ENCODE results near the gene IYD.

IYD gene

GRCh38 chr6:150409576-150410066, 40.8 kb downstream of the IYD start (continued):
- TF ChIP-seq ZNF292 (tag by site-specific recombination; IDR thresholded peaks at IDR 0.05; ENCODE audit: borderline replicate concordance, low read depth): no peak

GRCh38 chr6:150410399-150410798, 41.6 kb downstream of the IYD start:
- POLR2A ChIA-PET: interaction anchor here (0.9 to 1.5 kb wide), 3 partner anchors 15 to 189 kb away, joined by 3 to 5 read pairs (median 3); no protein-coding TSS in a partner anchor
- Histone ChIP-seq H3K4me3 (ENCODE audit: low read depth, low read length) (no peak overlapping the region), H3K36me3 (ENCODE audit: control insufficient read depth in 2 of 2, insufficient read depth in 1 of 2, low read length in 2 of 2) (no peaks in the 10 kb centered on the region), H3K27ac (ENCODE audit: extremely low read depth, low read depth, low read length) (peak overlapping the region; percentile 44; the same call in 1 of the 2 replicates), H3K4me1 (ENCODE audit: control insufficient read depth, insufficient read depth, low read length) (peaks cover 26% of the 10 kb centered on the region), H3K9me3 (ENCODE audit: control insufficient read depth, insufficient read depth, low read depth, low read length) (no peaks in the 10 kb centered on the region)
- TF ChIP-seq ZNF335 (tag by site-specific recombination; conservative IDR thresholded peaks at IDR 0.05) (0 out of 2 replicates have a peak, but pooled peaks have one; percentile 35), ZNF548 (tag by site-specific recombination; IDR thresholded peaks at IDR 0.05) (no peak)
- CTCF ChIA-PET: interaction anchor here (0.6 to 6.8 kb wide), 10 partner anchors 8 to 406 kb away, joined by 3 to 48 read pairs (median 4); no protein-coding TSS in a partner anchor

GRCh38 chr6:150410906-150411305, 42.1 kb downstream of the IYD start:
- Histone ChIP-seq H3K36me3 (ENCODE audit: control insufficient read depth in 2 of 2, insufficient read depth in 1 of 2, low read length in 2 of 2) (no peaks in the 10 kb centered on the region), H3K4me1 (ENCODE audit: control insufficient read depth, insufficient read depth, low read length) (peaks cover 26% of the 10 kb centered on the region), H3K4me3 (ENCODE audit: low read depth, low read length) (no peak overlapping the region), H3K9me3 (ENCODE audit: control insufficient read depth, insufficient read depth, low read depth, low read length) (no peaks in the 10 kb centered on the region), H3K27ac (ENCODE audit: extremely low read depth, low read depth, low read length) (no peak overlapping the region)
- CTCF ChIA-PET: interaction anchor here (0.6 to 6.8 kb wide), 10 partner anchors 8 to 406 kb away, joined by 3 to 48 read pairs (median 4); no protein-coding TSS in a partner anchor
- TF ChIP-seq BCL6B (tag by site-specific recombination; IDR thresholded peaks at IDR 0.05) (peak; percentile 47; the same call in 1 of the 2 replicates), WT1 (tag by site-specific recombination; IDR thresholded peaks at IDR 0.05) (peak; percentile 47; the same call in 1 of the 2 replicates), ZNF341 (tag by site-specific recombination; IDR thresholded peaks at IDR 0.05; ENCODE audit: low read depth) (no peak), ZNF600 (tag by site-specific recombination; IDR thresholded peaks at IDR 0.05) (no peak), KLF8 (tag by site-specific recombination; IDR thresholded peaks at IDR 0.05) (0 out of 2 replicates have a peak, but pooled peaks have one; percentile 24), ZNF548 (tag by site-specific recombination; IDR thresholded peaks at IDR 0.05) (no peak), ZNF629 (tag by site-specific recombination; IDR thresholded peaks at IDR 0.05) (peak; percentile 47; the same call in 1 of the 2 replicates), ZNF513 (tag by site-specific recombination; IDR thresholded peaks at IDR 0.05) (0 out of 2 replicates have a peak, but pooled peaks have one; percentile 25), ZBTB10 (tag by site-specific recombination; IDR thresholded peaks at IDR 0.05) (no peak), FEZF1 (tag by site-specific recombination; IDR thresholded peaks at IDR 0.05) (peak; percentile 46; the same call in 1 of the 2 replicates), ZEB2 (tag by site-specific recombination; IDR thresholded peaks at IDR 0.05) (0 out of 2 replicates have a peak, but pooled peaks have one; percentile 48), ZNF843 (tag by site-specific recombination; IDR thresholded peaks at IDR 0.05) (0 out of 2 replicates have a peak, but pooled peaks have one; percentile 12), YY2 (tag by site-specific recombination; IDR thresholded peaks at IDR 0.05) (no peak), IKZF3 (tag by site-specific recombination; IDR thresholded peaks at IDR 0.05) (peak; percentile 44; the same call in 1 of the 2 replicates)
- TF ChIP-seq, protein P1, sequence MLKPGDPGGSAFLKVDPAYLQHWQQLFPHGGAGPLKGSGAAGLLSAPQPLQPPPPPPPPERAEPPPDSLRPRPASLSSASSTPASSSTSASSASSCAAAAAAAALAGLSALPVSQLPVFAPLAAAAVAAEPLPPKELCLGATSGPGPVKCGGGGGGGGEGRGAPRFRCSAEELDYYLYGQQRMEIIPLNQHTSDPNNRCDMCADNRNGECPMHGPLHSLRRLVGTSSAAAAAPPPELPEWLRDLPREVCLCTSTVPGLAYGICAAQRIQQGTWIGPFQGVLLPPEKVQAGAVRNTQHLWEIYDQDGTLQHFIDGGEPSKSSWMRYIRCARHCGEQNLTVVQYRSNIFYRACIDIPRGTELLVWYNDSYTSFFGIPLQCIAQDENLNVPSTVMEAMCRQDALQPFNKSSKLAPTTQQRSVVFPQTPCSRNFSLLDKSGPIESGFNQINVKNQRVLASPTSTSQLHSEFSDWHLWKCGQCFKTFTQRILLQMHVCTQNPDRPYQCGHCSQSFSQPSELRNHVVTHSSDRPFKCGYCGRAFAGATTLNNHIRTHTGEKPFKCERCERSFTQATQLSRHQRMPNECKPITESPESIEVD (tag by site-specific recombination; IDR thresholded peaks at IDR 0.05): peak; percentile 80
- POLR2A ChIA-PET: interaction anchor here (0.9 to 1.5 kb wide), 3 partner anchors 15 to 188 kb away, joined by 3 to 5 read pairs (median 3); no protein-coding TSS in a partner anchor

Data from HEK293 (cell line).